HG03354 (cell line): Measurements from ENCODE around the gene COL18A1.

Experiments used
- ATAC-seq: cut with Tn5 transposase; IDR thresholded peaks from one replicate; pipeline ENCODE4 v1.9.1; 2021; ENCODE audit warnings: mild to moderate bottlenecking; ENCODE audit not compliant: unreplicated experiment, poor library complexity, severe bottlenecking

Gene COL18A1

GRCh38 chr21:45381865-45382696, 22.9 kb upstream of the COL18A1 start:
- ATAC-seq: no peak

DNA sequence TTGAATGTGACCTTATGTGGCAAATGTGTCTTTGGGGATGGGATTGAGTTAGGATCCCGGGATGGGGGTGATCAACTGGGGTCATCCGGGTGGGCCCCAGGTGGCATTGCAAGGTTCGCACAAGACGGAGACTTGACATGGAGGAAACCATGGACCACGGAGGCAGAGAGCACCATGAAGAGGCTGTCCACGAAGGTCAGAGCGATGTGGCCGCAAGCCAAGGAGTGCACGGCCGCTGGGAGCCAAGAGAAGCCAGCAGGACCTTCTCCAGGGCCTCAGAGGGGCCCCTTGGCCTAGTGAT, 22.3 kb upstream of the COL18A1 start:
- no peak for ATAC-seq

DNA sequence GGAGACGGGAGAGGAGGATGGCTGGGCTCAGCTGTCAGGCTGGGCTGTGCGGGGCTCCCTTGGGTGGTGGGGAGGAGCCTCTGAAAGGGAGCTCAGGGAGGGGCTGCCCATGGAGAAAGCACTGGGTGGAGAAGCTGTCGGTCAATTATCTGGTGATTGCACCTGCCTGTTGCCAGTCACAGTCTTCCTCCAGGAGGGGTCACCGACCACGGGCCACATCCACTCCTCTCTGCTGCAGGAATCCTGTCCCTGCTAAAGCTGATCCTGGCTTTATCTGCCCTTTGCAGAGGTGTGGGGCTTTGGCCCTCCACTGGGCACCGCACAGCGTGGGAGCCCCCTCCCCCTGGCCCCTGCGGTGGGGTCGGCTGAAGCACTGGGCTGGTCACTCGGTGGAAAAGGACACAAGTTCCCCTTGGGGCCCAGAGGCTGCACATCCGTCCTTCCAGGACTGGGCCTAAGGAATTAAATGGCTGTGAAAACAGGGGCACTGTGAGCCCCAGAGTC, 21.8 kb upstream of the COL18A1 start:
- ATAC-seq: no peak

DNA sequence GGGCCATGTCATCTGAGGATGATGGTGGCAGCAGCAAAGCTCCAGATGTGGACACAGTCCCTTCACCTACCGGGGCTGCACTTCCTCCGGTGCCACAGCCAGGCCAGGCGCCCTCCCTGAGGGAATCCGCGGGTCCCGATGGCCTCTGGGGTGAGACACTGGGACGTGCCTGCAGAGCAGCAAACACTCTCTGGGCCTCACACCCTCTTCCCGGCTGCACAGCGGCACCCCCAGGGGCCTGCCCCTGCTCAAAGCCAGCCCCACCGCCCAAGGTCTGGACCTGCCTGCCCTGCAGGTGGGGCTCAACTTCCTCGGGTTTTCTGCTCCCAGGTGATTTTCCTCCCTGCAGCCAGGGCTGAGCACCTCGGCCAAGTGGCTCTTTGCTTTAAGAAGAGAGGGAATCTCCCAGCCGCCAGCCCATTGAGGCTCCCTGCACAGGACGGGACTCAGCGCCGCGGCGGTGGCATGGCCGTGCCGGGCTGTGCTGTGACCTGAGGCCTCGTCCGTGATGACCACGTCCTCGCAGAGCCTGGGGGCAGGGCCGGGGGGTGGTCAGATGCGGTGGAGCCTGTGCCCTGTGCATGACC, 21.3 kb upstream of the COL18A1 start:
- ATAC-seq: no peak

DNA sequence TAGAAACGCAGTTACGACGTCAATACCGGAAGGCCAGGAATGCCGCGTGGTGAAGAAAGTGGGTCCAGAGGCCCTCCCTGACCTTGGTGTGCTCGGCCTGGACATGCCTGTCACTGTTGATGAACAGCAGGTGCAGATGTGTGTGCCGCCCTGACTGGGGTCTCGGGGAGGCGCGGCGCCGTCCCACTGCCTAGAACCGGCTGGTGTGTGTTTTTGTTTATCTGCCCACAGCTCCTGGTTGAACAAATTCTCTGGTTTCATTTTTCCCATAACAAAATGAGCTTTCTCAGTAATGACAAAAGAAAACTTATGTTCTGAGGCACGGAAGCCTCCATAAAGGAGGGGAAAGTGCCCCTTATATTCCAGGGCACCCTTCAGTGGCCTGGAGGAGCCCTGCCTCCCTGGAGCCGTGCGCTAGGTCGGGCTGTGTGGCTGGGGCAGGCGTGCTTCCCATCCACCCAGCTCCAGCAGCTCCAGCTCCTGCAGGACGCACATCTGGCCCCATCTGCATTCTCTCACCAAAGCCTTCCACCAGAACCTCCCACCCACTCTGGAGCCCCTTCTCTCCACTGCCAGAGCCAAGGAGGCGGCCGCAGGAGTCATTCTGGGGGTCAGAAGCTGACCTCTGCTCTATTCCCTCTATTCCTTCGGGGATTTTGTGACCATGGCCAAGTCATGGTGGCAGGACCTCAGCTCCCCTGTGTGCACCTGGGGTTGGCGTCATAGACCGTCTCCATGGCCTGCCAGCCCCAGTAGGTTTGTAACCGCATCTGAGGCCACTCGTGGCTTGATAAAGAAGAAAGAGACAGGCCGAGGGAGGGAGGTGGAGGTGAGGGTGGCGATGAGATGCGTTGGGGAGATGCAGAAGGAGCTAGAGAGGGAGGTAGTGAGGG, 20.1 kb upstream of the COL18A1 start:
- no peak for ATAC-seq

DNA sequence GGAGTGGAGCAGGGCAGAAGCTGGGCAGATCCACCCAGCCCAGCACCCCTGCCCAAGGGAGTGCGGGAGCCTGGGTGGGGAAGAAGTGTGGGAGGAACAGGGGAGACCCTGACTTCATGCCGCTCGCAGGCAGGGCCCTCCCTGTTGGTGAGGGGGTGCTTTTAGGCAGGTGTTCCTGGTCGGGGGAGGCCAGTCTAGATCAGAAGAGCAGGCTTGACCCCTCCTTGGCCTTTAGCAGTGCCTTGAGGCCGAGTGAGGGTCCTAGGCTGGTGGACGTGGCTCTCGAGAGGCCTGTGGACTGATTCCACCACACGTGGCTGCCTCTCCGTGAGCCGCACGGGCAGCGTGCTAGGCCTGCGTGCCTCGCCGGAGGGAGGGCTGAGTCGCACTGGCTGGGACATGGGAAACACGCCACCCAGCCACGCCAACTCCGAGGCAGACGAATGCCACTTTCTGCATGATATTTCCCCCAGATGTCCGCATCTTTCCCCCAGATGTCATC, 19.4 kb upstream of the COL18A1 start:
- no peak for ATAC-seq

DNA sequence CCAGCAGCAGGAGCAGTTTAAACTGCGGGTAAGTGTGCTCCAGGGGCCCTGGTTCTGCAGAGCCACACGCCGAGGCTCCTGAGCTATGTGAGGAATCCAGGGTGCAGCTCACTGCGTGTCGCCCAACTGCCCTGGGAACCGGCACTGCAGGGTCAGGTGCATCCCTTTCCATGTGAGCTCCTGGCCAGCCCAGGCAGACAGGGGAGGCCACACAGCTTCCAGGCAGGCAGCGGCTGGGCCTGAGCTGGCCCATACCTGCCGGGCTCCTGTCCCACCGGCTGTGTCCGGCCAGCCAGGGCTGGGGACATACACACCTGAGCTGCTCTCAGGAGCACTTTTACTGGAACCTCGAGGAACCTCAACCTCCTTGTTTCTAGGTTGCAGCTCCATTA, 18.6 kb upstream of the COL18A1 start:
- ATAC-seq: no peak

DNA sequence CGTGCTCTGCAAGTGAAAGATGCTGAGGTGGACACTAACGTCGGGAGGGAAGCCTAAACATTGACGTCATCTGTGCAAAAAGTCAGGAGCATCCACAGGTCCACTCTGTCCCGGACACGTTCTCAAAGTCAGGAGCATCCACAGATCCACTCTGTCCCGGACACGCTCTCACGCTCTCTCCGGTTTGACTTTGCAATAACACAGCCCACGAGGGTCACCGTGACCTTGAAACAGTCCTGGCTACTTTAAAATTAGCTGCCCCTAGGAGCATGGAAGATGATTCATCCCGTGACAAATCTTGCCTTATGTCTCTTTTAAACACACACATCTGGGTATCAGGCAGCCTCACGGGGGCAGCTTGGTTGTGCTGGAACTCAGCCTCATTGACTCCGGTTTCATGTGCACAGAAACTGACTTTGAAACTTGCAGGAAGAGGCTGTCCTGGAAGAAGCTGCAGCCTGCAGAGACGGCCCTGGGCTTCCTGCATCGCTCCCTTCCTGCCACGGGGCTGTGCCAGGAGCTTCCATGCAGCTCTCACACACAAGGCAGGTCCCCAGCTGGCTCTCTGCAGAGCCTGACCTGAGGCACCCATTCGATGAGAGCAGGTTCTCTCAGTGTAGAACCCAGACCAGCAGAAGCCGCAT, 18.1 kb upstream of the COL18A1 start:
- no peak for ATAC-seq

GRCh38 chr21:45387506-45387905, 17.5 kb upstream of the COL18A1 start:
- no peak for ATAC-seq

DNA sequence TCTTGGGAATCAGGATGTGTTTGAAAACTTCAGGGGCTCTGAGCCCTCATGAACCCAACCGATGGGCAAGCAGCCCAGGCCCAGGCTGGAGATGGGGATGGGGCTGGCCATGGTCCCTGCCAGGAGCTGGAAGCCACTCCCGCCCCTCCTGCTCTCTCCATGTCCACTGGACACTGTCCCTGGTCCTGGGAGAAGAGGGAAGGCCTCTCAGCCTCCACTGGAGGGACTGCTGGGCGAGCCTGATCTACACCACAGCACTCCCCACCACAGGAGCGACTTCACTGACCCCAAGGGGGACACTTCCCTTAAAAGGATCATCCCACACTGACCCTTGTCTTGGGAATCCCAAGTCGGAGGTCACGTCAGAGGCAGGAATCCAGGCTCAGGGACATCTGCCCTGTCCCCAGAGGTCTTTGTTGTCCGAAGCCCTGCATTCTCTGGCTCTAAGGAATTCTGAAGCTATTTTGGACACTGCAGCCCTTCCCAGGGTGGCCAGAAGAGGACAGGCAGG, 16.9 kb upstream of the COL18A1 start:
- ATAC-seq: no peak

DNA sequence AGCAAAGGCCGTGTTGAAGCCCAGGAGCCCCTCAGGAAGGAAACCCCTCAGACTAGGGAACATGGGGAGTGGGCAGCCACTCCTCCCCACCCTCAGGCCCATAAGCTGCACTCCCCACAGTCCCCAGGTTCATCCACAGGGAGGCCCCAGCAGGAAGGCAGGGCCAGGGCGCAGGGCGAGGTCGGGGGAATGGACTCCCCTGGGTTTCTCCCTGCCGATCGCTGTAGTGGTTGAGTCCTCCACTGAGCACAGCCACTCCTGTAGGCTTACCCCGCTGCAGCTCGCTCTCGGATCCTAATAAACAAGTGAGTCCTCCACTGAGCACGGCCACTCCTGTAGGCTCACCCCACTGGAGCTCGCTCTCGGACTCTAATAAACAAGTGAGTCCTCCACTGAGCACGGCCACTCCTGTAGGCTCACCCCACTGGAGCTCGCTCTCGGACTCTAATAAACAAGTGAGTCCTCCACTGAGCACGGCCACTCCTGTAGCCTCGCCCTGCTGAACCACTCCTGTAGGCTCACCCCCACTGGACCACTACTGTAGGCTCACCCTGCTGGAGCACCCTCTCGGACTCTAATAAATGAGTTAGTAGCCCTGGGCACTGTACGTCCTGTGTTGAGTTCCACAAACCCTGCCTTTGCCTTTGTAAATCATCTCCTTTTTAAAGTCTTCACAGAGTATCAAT, 16.2 kb upstream of the COL18A1 start:
- no peak for ATAC-seq

GRCh38 chr21:45390121-45390751, 14.7 kb upstream of the COL18A1 start:
- no peak for ATAC-seq

- ATAC-seq: no peak
Measured at GRCh38 chr21:45390831-45391742, 13.9 kb upstream of the COL18A1 start.

GRCh38 chr21:45391743-45392572, 13.0 kb upstream of the COL18A1 start:
- ATAC-seq: no peak

DNA sequence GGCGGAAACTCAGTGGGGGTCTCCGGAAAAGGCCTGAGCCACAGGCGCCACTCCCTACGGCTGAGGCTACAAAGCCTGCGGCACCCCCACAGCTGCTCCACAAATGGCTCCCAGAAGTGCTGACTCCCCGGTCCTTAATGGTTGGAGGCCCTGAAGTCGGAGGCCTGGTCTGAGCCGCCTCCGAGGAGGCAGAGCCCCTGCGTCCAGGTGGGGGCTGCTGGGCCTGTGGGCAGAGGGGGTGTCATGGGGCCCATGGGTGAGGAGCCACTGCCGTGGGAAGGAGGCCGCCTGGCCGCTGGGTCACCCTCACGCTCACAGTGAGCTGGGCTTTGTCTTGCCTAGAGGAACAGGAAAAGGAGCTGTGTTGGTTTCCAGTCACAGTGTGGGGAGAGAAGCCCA, 12.4 kb upstream of the COL18A1 start:
- no peak for ATAC-seq

- ATAC-seq: no peak
Measured at GRCh38 chr21:45393021-45393420, 11.9 kb upstream of the COL18A1 start.
